Measurements from ENCODE around the gene VGLL3.

GRCh38 chr3:87033205-87033604, 42.3 kb upstream of the VGLL3 start:
- TF ChIP-seq RAD21 (conservative IDR thresholded peaks at IDR 0.05) = no peak
- TF ChIP-seq CTCF (IDR thresholded peaks at IDR 0.05; ENCODE audit: poor library complexity, severe bottlenecking) = no peak
- no peak for TF ChIP-seq EZH2 (IDR thresholded peaks at IDR 0.05; ENCODE audit: borderline replicate concordance, insufficient read depth, low read length, poor library complexity, severe bottlenecking)
